Spleen (tissue), 7 donors: ENCODE measurements around the gene C10orf90.

ENCODE experiments used
- CTCF ChIP-seq, 11 experiments: fragments of 200-600 bp in 7 of 11; fragments of 450-650 bp in 4 of 11; sonication (generic) in 4 of 11; IDR thresholded peaks in 8 of 11; conservative IDR thresholded peaks in 3 of 11; 1 replicate in 7 of 11; 2 replicates in 4 of 11; pipeline versions ENCODE4 v1.4.0 to v1.8.0; 2016 to 2021; ENCODE audit warnings: antibody characterized with exemption in 11 of 11, inconsistent platforms in 4 of 11, mild to moderate bottlenecking in 1 of 11
- POLR2A ChIP-seq, 3 donors: fragments of 450-650 bp; IDR thresholded peaks; one replicate each; pipeline ENCODE4 v1.5.1; 2017; ENCODE audit warnings: antibody characterized with exemption in 3 of 3, mild to moderate bottlenecking in 1 of 3
- POLR2AphosphoS5 ChIP-seq, 3 donors: sonication (generic); formaldehyde crosslinking; IDR thresholded peaks; one replicate each; pipeline ENCODE4 v1.5.1; 2017; ENCODE audit warnings: antibody characterized with exemption in 3 of 3
- donor health status: DM: no; HTN: no; CAD: no; lungs with moderate emphysema.
- donor health status: DM: no; HTN: no; CAD: no.
- donor health status: DM: no; HTN: no; CAD: no.

- TF ChIP-seq POLR2A (IDR thresholded peaks at IDR 0.05) (no peak), CTCF (IDR thresholded peaks at IDR 0.05 in 8 of 11, conservative IDR thresholded peaks at IDR 0.05 in 3 of 11) (no peak), POLR2AphosphoS5 (IDR thresholded peaks at IDR 0.05) (no peak)
Observed at GRCh38 chr10:126570245-126570570, 100.3 kb downstream of the C10orf90 start.
